Measurements from ENCODE around the gene CCDC85C.

- TF ChIP-seq POLR2A (IDR thresholded peaks at IDR 0.05; ENCODE audit: low read depth, low read length), result no peak
- TF ChIP-seq POLR2AphosphoS5 (IDR thresholded peaks at IDR 0.05; ENCODE audit: low read depth, low read length), result no peak
- TF ChIP-seq TAF1 (IDR thresholded peaks at IDR 0.05; ENCODE audit: low read depth, low read length), result no peak
- TF ChIP-seq PAX5 (IDR thresholded peaks at IDR 0.05; ENCODE audit: insufficient read depth, low read length, severe bottlenecking), result no peak
These were observed 83.4 kb downstream of the CCDC85C start for GRCh38 chr14:99520571-99521081.

All from GM12891 (cell line).